Brain microvascular endothelial cell (primary cell): Measurements from ENCODE around the gene CFAP65.

Source experiments
- DNase-seq: peaks from one replicate; pipeline ENCODE4 v3.0.0-alpha.2; 2020
- H3K27ac ChIP-seq: fragments of 250-450 bp; sonication (Bioruptor Pico); 2 replicates; pipeline ENCODE4 v1.5.1; 2020; ENCODE audit warnings: mild to moderate bottlenecking, moderate library complexity
- H3K27me3 ChIP-seq: fragments of 250-450 bp; sonication (Bioruptor Pico); replicated peaks from 2 replicates; pipeline ENCODE4 v1.5.1; 2020; ENCODE audit warnings: mild to moderate bottlenecking
- H3K36me3 ChIP-seq: fragments of 250-450 bp; sonication (Bioruptor Pico); replicated peaks from 2 replicates; pipeline ENCODE4 v1.5.1; 2020; ENCODE audit warnings: mild to moderate bottlenecking
- H3K4me3 ChIP-seq: 2 replicates; pipeline ENCODE4 v1.5.1; 2011; ENCODE audit warnings: low read depth, mild to moderate bottlenecking, control low read depth, low read length, moderate library complexity
- in situ Hi-C: cut with HindIII; loops from 2 replicates; pipeline ENCODE4 v1.10.0; 2017; ENCODE audit warnings: low sequenced_read_pairs, low pct_ligation_motif_present
- TF ChIP-seq, protein P1 (sequence below): IDR thresholded peaks from 2 replicates; pipeline ENCODE4 v1.5.1; 2011; ENCODE audit warnings: low read depth, mild to moderate bottlenecking, moderate library complexity, low read length, control low read depth, inconsistent platforms; ENCODE audit errors: missing control alignments

Gene CFAP65

DNA sequence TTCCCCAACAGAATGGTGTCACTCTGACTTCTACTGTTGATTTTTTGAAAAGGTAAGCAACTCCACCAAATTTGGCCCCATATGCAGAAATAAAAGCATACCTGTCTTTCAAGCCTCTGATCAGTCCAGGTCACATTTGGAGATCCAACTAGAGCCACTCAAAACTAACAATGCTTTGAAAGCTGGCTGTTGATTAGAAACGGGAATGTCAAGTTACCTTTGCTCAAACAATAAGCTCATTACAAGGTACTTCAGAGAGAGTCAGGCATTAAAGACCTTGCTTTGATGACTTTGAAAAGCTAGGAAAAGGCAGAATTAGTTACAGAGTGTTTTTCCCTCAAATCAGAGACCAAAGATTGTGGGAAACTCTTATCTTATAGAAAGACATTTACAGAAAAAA, 24.2 kb upstream of the CFAP65 start:
- TF ChIP-seq, protein P1, sequence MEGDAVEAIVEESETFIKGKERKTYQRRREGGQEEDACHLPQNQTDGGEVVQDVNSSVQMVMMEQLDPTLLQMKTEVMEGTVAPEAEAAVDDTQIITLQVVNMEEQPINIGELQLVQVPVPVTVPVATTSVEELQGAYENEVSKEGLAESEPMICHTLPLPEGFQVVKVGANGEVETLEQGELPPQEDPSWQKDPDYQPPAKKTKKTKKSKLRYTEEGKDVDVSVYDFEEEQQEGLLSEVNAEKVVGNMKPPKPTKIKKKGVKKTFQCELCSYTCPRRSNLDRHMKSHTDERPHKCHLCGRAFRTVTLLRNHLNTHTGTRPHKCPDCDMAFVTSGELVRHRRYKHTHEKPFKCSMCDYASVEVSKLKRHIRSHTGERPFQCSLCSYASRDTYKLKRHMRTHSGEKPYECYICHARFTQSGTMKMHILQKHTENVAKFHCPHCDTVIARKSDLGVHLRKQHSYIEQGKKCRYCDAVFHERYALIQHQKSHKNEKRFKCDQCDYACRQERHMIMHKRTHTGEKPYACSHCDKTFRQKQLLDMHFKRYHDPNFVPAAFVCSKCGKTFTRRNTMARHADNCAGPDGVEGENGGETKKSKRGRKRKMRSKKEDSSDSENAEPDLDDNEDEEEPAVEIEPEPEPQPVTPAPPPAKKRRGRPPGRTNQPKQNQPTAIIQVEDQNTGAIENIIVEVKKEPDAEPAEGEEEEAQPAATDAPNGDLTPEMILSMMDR, result no peak
- peaks cover 27% of the 10 kb centered on the region for H3K27me3 ChIP-seq
- no peak overlapping the region for H3K4me3 ChIP-seq
- H3K27ac ChIP-seq, result no peak overlapping the region
- no peak for DNase-seq
- in situ Hi-C loops, result no loop called here
- H3K36me3 ChIP-seq, result no peaks in the 10 kb centered on the region

DNA sequence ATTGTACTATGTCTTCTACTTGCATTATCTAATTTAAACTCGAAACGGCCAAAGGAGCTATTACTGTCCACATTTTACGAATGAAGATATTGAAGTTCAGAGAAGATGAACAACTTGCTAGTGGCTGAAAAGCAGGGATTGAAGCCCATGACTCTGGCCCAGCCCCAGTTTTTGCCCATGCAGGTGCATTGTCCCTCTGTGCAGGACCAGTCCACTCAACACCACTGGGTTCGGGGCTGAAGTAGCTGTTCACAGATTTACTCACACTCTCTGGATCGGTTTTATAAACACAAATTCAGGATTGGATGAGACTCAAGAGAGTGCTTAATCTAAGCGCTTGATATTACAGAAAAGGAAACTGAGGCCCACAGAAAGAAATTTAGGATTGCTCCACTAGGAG, 20.8 kb upstream of the CFAP65 start:
- no peak overlapping the region for H3K27ac ChIP-seq

DNA sequence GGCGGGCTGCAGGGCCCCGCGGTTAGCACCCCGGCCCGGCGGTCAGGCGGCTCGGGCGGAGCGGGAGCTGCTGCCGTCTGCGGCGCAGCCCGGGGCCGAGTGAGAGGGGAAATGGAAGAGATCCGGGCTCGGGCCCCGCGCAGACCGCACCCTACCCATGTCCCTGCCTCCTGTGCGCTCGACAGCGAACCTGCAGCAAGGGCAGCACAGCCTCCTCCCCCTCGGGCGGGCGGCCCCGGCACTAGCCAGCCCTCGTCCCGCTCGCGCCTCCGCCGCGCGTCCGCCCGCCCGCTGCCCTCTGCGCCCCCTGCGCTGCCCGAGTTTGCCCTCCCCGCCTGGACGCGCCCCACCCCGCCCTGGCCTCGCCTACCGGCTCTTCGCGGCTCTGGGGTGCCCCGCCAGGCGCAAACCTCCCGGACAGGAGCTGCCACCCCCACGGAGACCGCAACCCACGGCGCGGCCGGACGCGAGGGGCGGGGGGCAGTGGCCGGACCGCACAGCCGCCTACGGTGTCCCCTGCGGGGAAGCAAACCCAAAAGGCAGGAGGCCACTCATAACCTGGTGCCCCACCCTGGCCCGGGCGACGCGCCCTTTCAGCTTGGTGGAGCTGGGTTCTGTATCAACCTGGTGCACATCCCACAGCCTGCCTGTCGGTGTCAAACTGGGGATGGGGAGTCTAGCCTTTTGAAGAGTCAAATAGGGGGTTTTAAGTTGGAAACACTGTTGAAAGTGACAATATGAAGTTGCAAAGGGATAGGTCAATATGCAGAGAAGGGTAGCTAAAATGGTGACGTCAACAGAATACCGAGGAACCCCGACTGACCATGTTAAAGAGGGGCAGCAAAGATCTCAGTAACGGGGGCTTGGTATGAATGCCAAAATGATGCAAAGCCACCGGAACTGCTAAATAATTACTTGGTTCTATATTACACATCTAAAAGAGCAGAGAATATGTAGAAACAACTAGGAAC, 19.8 kb upstream of the CFAP65 start, which contains the start of gene IHH:
Gene IHH (minus strand): TSS at position 101 of the 971 bp plus-strand sequence. CDS start 454 bp downstream, outside the sequence.
- no peak within 1 kb of the TSS for H3K4me3 ChIP-seq

More for the DNA sequence above, 20.8 kb upstream of the CFAP65 start:
- Histone ChIP-seq H3K4me3 (no peak overlapping the region), H3K36me3 (no peaks in the 10 kb centered on the region), H3K27me3 (peaks cover 59% of the 10 kb centered on the region)
- in situ Hi-C loops, result no loop called here
- TF ChIP-seq, protein P1, result no peak
- DNase-seq, result no peak

DNA sequence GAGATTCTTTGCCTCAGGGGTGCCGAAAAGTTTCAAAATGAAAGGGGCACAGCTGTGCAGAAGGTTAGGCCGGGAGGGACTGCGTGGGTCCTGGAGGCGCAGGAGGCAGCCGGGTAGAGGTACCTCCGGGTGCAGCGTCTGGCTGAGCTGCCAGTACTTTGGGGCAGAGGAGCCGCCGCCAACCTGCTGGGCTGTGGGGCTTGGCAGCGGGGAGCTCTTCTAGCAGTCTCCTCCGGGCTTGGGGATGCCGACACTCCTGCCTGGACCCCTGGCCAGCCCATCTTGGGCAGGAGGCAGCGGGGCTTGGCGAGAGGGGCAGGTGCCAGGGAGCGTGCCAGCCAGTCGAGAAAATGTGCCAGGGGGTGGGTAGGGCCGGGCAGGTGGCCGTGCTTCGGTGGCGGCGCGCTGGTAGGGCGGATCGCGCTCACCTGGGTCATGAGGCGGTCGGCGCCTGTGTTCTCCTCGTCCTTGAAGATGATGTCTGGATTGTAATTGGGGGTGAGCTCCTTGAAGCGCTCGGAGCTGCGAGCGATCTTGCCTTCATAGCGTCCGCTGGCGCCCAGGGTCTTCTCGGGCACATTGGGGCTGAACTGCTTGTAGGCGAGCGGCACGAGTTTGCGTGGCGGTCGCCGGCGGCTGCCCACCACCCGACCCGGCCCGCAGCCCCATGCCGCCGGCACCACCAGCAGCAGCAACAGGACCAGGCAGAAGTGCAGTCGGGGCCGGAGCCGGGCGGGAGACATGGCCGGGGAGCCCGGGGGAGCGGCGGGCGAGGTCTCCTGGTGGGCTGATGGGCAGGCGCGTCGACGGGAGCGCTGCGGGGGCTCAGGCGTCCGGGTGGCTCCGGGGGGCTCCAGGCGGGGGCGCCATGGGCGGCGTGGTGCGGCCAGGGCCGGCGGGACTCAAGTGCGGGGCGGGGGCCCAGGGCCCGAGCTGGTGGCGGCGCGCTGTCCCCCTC, 18.7 kb upstream of the CFAP65 start:
- Histone ChIP-seq H3K27ac (no peak overlapping the region), H3K27me3 (peaks cover 77% of the 10 kb centered on the region), H3K36me3 (no peaks in the 10 kb centered on the region), H3K4me3 (no peak overlapping the region)
- no peak for DNase-seq
- TF ChIP-seq, protein P1, result no peak
- in situ Hi-C loops, result no loop called here

More for the DNA sequence above, 19.8 kb upstream of the CFAP65 start, which contains the start of gene IHH:
- DNase-seq, result no peak
- in situ Hi-C loops, result no loop called here
- Histone ChIP-seq H3K27me3 (peaks cover 69% of the 10 kb centered on the region), H3K27ac (no peak within 1 kb of the TSS), H3K36me3 (no peaks in the 10 kb centered on the region)
- TF ChIP-seq, protein P1, result no peak

DNA sequence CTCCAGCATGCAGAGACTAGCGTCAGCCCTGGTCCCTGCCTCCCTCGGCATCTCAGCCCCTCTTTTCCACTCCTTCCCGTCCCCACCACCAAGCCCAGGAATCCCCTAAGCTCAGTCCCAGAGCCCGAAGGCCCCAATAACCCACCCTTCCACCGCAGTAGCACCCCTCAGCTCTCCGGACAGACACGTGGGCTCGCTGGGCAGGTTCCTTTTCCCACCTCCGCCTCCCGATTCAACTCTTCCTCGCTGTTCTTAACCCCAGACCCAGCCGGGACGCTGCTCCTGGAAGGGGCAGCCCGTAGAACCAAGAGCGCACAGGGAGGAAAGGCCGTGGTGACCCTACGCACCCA, 18.0 kb upstream of the CFAP65 start:
- DNase-seq, result no peak
- Histone ChIP-seq H3K27ac (no peak overlapping the region), H3K4me3 (no peak overlapping the region), H3K36me3 (no peaks in the 10 kb centered on the region), H3K27me3 (peaks cover 77% of the 10 kb centered on the region)
- TF ChIP-seq, protein P1, result no peak
- in situ Hi-C loops, result no loop called here
